GM19023 (cell line): Measurements from ENCODE around the gene PTCSC3.
A peak's percentile ranks its signal among the peaks of the same experiment; 100 is the strongest.
"Not testable (repeated sequence)": the region's sequence is repeated elsewhere in the genome, so short reads cannot be mapped to it uniquely, and the experiment has no call there.

ENCODE experiments used
- ATAC-seq: cut with Tn5 transposase; IDR thresholded peaks from one replicate; pipeline ENCODE4 v1.9.1; 2021; ENCODE audit warnings: mild to moderate bottlenecking, moderate library complexity; ENCODE audit not compliant: unreplicated experiment

Gene PTCSC3

GRCh38 chr14:36174767-36175424, 1.6 kb downstream of the PTCSC3 start:
- no peak for ATAC-seq

- ATAC-seq: no peak
Observed at GRCh38 chr14:36173161-36173560, 3.4 kb downstream of the PTCSC3 start.

- no peak for ATAC-seq
Observed at GRCh38 chr14:36171607-36172006, 4.9 kb downstream of the PTCSC3 start.

GRCh38 chr14:36167431-36167830, 9.1 kb downstream of the PTCSC3 start:
- ATAC-seq: no peak

GRCh38 chr14:36163451-36163850, 13.1 kb downstream of the PTCSC3 start:
- no peak for ATAC-seq

GRCh38 chr14:36162267-36162666, 14.3 kb downstream of the PTCSC3 start:
- no peak for ATAC-seq

- ATAC-seq: no peak
Observed at GRCh38 chr14:36161776-36162175, 14.7 kb downstream of the PTCSC3 start.

- no peak for ATAC-seq
Observed at GRCh38 chr14:36151335-36151734, 25.2 kb downstream of the PTCSC3 start.

GRCh38 chr14:36134038-36134437, 42.5 kb downstream of the PTCSC3 start:
- no peak for ATAC-seq

- no peak for ATAC-seq
Observed at GRCh38 chr14:36132826-36133225, 43.7 kb downstream of the PTCSC3 start.

GRCh38 chr14:36130186-36130585, 46.3 kb downstream of the PTCSC3 start:
- no peak for ATAC-seq

- ATAC-seq: no peak
Observed at GRCh38 chr14:36129181-36129580, 47.3 kb downstream of the PTCSC3 start.

- no peak for ATAC-seq
Observed at GRCh38 chr14:36113341-36113740, 63.2 kb downstream of the PTCSC3 start.

- no peak for ATAC-seq
Observed at GRCh38 chr14:36111822-36112583, 64.5 kb downstream of the PTCSC3 start.

GRCh38 chr14:36105401-36105800, 71.1 kb downstream of the PTCSC3 start:
- ATAC-seq: no peak

GRCh38 chr14:36104258-36104657, 72.3 kb downstream of the PTCSC3 start:
- not testable (repeated sequence) for ATAC-seq

GRCh38 chr14:36099619-36100018, 76.9 kb downstream of the PTCSC3 start:
- ATAC-seq: no peak

- ATAC-seq: no peak
Observed at GRCh38 chr14:36097356-36097755, 79.2 kb downstream of the PTCSC3 start.

GRCh38 chr14:36096090-36096489, 80.4 kb downstream of the PTCSC3 start:
- ATAC-seq: no peak

- no peak for ATAC-seq
Observed at GRCh38 chr14:36094963-36095362, 81.6 kb downstream of the PTCSC3 start.

GRCh38 chr14:36091096-36091495, 85.4 kb downstream of the PTCSC3 start:
- ATAC-seq: peak; percentile 81

- ATAC-seq: no peak
Observed at GRCh38 chr14:36087411-36087810, 89.1 kb downstream of the PTCSC3 start.
